GM18526 (cell line): ENCODE data around the gene SETD5.

Source experiments
- POLR2A ChIP-seq: IDR thresholded peaks from 3 replicates; pipeline ENCODE4 v1.6.1; 2011; ENCODE audit not compliant: insufficient read length; ENCODE audit errors: extremely low read depth

The SETD5 gene

DNA sequence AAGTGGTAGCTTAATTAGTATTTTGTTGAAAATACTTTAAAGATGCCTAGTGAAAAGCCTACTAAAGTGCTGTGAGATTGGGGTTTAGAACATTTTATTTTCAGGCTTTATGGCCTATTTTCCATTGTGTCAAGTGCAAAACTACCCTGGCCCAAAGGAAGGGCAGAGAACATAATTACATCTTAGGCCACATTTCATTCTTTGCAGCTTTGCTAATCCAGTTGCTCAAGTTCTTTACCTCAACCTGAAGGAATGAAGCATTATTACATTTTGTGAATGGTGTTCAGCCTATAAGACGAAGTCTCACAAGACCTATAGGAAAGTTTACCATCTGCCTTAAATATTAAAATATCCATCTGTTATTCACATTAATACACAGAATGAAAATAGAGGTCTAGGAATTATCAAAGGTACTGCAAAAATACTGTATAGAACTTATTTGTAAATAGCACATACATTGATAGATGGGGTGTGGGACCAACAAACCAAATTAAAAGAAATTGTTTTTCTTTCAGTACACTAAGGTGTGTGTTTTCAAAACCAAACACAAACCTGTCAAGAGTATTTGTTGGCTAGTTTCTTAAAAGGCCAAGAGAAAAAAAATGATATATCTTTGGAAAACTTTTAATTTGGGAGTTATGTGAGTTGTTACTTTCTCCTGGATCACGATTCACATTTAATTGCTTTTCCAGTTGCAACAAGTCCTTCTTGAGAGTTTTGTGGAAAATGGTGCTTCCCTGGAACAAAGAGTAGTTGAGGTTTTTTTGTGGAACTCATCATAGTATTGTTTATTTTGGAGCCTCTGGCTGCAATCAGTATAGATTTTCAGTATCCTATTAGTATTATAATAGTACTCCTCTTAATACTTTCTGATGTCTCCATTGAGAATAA is 12.0 kb upstream of the SETD5 start:
- no peak for TF ChIP-seq POLR2A

DNA sequence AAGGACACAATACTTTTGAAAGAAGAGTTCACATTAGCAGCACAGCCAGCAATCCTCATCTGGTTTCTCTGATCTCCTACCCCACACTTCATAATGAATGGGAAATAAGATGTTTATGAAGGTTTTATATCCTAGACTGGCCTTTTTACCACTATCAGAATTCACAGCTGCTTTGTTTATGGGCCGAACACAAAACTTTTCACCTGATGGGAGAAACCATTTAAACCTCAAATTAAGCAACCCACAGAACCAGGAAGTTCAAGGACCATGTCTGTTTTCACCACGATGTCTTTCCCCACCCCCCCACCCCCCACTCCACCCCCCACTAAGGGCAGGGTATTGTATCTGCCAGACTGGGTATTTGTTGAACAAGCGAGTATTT is 11.3 kb upstream of the SETD5 start:
- TF ChIP-seq POLR2A, result no peak

DNA sequence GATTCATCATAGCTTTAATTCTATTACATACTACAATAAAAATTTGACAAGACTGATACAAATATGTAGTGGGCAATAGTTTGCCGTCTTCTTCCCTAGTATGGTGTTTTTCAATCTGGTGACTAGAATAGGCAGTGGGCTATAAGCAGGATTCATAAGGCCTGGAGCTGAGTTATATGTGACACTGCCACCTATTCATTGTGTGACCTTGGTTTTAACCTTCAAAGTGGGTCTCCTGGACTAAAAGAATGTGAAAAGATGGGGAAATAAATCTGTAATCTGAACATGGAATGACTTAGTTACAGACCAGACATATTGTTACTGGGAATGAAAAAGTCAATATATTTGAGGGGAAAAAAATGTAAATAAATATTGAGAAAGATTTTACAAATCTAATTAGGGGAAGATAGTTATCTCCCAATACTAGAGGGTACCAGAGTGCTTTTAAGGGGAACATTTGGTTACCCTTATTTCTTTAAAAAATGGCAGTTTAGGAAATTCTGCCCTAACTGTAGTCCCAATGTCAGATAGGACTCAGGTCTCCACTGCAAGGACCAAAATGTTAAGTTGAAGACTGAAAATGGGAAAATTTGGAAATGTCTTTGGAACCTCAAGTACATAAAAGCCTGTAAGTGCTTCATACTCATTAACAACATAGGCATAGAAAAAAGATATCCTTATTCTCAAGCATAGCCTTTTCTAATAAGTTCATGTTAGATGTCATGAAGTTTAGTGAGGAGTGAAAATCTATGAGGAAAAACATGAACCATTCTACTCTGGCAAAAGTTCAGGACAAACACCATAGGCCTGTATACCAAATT is 10.7 kb upstream of the SETD5 start:
- no peak for TF ChIP-seq POLR2A

DNA sequence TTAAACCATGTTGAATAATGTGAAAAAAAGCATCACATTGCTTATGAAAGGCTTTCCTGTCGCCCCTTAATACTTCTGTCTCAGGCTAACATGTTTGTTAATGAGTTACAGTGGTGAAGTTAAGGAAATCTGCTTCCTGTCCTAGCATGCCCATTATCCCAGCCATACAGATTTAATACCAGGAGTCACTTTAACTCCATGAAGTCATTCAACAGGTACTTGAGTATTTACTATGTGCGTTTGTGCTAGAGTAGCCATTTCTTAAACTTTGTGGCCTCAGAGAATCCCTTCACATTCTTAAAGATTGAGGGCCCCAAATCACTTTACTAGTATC is 10.1 kb upstream of the SETD5 start:
- no peak for TF ChIP-seq POLR2A

DNA sequence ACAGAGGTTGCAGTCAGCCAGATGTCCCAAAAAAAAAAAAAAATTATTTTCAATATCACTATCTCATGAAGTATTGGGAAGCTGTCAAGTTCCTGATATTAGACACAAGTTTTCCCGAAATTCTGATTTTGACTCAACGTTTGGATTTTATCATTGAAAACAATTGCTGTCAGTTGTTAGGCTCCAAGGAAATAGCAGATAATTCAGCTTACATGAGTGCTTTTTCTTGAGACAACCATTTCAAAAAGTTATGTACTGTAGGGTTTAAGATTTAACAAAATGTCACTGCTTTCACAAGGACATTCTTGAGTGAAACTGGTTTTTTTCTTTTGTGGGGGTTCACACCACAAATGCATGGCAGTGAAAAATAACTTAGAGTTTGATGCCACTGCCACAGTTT is 9.3 kb upstream of the SETD5 start:
- no peak for TF ChIP-seq POLR2A

DNA sequence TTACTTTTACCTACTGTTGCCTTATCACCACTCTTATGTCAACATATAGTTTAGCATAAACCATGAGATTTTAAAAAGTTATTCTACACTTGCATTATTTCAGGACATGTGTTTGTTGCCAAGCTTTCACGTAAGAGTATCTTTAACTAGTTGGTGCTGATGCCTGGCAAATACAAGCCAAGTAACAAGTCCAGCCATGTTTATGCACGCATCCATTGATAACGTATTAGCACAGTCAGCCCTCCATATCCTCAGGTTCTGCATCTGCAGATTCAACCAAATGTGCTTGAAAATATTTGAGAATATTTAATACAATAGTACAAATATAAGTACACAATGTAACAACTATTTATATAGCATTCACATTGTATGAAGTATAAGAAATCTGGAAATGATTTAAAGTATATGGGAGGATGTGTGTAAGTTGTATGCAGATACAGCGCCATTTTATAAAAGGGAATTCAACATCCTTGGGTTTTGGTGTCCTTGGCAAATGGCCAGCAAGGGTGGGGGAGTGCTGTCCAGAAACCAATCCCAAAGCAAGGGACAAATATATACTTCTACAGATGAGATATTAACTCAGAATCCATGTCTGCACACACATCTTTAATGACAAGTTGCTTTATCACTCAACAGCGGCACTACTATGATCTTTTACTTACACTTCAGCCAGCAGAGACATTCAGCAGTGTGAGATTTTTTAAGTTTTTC is 8.7 kb upstream of the SETD5 start:
- no peak for TF ChIP-seq POLR2A

DNA sequence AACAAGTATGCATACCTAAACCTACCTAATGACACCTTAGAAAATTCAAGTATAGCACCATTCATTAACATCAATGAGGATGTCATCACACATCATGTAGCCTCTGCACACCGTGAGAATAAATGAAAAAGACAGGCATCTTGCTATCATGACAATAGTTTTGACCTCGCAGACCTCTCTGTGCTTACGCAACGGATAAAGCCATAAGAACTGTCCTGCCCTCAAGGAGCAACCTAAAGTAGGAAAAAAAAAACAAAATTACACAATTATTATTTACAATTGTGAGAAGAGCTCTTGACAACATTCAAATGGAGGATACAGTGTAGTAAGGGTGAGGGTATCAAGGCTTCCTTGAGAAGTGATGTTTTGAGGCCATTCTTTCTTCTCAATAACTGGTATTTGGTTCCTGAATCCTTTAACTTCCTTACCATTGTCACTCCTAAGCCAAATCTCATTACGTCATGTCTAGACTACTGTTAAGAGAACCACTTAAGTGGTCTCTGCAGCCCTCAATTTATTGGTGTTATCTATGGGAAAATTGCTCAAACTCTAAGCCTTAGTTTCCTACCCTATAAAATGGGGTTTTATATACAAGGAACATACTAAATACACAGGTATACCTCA is 7.0 kb upstream of the SETD5 start:
- TF ChIP-seq POLR2A, result no peak

DNA sequence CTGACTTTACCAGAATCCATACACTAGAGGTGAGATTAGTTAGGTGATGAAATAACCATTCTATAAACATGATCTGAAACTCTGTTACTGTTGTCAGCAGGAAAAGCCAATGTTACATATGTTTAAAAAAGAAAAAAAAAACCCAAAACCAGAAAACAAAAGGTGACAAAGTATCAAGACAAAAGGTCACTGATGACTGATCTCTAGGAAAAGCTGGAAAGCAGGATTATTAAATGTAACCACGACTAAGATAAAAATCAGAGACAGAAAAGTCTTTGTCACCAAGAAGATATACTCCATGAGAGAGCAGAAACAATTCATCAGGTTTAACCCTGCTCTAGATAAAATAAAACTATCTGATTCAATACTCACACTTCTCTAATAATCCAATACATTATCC is 5.4 kb upstream of the SETD5 start:
- TF ChIP-seq POLR2A, result no peak

DNA sequence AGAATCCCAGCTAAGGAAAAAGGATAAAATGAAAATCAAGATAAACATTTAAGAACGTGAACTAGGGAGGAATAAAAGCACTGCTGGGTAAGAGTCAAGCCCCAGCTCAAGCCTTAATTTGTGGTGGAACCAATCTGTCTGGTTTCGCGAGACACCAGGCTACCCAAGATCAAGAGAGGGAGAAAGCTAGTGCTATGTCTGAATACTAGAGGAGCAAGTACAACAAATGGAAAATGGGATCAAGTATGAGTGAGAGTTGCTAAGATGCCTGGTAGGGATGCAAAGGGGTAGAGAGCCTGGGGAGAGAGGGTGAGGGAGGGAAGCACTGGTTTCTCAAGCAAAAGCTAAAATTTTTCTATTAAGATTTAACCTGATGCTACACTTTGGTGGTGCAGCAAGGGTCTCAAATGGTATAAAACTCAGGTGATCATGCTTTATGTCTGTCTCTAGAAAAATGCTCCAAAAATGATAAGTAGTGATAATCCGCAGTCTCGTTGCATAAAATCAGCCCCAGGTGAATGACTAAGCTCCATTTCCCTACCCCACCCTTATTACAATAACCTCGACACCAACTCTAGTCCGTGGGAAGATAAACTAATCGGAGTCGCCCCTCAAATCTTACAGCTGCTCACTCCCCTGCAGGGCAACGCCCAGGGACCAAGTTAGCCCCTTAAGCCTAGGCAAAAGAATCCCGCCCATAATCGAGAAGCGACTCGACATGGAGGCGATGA is 1.7 kb upstream of the SETD5 start:
- no peak for TF ChIP-seq POLR2A

DNA sequence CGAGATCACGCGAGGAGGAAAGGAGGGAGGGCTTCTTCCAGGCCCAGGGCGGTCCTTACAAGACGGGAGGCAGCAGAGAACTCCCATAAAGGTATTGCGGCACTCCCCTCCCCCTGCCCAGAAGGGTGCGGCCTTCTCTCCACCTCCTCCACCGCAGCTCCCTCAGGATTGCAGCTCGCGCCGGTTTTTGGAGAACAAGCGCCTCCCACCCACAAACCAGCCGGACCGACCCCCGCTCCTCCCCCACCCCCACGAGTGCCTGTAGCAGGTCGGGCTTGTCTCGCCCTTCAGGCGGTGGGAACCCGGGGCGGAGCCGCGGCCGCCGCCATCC is 1.1 kb upstream of the SETD5 start:
- peak; percentile 39 for TF ChIP-seq POLR2A

DNA sequence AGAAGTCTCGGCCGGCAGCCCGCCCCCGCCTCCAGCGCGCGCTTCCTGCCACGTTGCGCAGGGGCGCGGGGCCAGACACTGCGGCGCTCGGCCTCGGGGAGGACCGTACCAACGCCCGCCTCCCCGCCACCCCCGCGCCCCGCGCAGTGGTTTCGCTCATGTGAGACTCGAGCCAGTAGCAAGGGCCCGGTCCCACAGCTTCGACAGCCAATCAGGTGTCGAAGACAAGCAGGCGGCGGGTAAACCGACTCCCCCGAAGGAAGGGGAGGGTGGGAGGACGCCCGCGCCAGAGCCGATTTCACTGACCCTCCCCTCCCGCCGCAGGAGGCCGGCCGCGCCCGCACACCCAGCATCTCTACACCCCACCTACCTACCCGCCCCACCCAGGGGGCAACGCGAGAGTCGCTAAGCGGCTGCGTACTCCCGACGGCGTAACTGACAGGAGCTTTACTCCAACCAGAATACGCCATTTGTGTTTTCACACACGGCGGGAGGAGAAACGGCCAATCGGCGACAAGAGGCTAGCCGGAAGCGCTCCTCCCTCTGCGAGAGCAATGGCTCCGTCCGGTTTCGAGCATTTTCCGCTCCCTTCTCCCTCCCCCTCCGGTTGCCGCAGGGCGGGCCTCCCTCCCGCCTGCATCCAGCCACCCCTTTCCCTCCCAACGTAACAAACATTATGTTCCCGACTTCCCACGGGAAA is 633 bp upstream of the SETD5 start:
- TF ChIP-seq POLR2A, result peak; percentile 39

DNA sequence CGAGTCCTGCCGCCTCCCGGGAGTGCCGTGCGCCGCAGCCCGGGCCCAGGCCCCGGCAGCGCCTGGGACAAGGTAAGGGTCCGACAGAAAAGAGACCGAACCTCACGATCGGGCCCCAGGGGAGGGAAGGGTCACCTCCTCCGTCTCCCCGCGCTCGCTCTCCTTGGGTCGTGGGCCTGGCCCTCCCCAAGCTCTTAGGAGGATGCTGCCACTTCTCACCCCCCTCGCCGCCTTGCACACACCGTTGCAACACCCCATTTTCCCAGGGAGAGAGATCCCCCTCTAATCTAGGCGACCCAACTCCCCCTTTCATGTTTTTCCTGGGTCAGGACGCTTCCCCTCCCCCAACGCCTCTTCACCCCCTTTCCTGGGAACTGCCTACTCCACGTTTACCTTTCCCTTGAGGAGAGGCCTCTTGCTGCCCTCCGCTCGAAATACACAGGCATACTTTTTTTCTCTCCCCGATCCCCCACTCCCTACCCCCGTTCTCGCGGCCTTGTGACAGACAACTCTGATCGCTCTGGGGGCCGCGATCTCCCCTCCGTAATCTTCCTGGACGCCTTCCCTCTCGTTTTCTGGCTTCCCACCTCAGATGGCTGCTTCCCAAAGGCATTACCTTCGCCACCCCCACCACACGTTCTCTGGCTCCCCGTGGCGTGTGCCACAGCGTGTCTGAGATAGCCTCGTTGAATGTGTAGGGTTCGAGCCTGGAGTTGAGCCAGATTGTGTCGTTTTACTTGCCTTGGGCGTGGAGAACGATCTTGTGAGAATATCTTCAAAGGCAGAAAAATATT is 688 bp downstream of the SETD5 start:
- no peak for TF ChIP-seq POLR2A

DNA sequence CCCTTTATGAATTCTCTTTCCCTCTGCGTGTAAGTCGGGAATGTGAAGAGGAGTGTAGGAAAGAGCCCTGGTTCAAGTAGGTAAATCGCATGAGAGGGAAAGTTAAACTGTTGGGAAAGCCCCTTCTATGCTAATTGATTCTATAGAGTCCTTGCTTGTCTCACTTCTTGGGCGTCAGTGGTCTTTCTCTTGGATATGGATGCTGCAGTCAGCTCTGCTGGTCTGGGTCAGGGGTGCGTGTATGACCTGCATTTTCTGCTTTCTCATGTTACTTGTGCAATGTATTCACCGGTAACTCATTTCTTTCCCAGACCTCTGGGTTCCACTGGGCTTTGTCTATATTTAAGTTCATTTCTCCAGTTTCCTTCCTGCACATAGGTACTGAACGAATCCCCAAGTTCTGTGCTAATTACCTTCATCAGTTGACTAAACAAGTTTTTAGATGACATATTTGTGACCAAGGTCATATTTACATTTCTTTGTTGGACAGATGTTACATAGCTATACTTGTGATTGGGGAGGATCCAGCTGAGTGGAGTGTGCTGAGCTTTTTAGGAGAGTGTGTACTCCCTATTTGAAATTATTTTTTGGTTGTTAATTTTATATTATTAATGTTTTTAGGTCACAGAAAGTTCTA is 1.4 kb downstream of the SETD5 start:
- no peak for TF ChIP-seq POLR2A
